Gastrocnemius medialis (tissue), 4 donors: ENCODE results near the gene COA8.

Source experiments
- CTCF ChIP-seq, 5 experiments: fragments of 450-650 bp in 3 of 5; fragments of 200-600 bp in 2 of 5; sonication (generic) in 2 of 5; IDR thresholded peaks in 4 of 5; conservative IDR thresholded peaks in 1 of 5; 1 replicate in 4 of 5; 2 replicates in 1 of 5; pipeline ENCODE4 v1.5.1; 2016 to 2019; ENCODE audit warnings: antibody characterized with exemption in 5 of 5, mild to moderate bottlenecking in 3 of 5, moderate library complexity in 3 of 5
- POLR2A ChIP-seq, 2 donors: fragments of 450-650 bp; IDR thresholded peaks; one replicate each; pipeline ENCODE4 v1.6.1; 2017; ENCODE audit warnings: antibody characterized with exemption in 2 of 2, mild to moderate bottlenecking in 2 of 2, moderate library complexity in 2 of 2

DNA sequence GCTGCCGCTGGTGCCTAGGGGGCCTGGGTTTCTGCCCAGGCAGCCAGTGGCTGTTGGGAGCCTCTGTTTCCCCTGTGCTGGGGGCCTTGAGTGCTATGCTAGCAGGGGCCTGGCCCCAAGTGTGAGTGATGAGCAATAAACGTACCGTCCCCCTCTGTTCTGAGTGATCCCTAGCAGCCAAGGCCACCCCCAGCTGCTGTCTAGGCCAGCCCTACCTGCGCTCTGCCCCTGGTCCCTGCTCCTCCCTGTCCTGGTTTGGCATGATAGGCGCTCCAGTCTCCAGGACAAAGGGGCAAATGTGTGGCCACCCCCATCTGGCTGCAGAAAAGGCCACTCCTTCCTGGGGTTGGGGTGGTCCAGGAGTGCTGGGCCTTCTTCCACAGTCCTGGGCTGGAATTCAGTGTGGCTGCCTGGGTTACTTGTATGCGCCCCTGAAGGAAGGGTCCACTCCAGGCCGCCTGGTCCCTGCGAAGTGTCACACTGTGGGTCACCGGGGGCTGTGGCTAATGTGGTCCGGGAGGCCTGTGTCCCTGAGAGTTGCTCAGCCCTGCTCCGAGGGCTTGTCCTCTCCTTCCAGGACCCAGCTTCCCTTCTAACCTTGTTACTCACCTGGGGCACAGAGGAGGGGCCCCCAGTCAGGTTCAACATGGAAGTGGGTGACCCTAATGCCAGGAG, 26.7 kb upstream of the COA8 start:
- TF ChIP-seq CTCF (IDR thresholded peaks at IDR 0.05 in 4 of 5, conservative IDR thresholded peaks at IDR 0.05 in 1 of 5) (no peak), POLR2A (IDR thresholded peaks at IDR 0.05) (no peak)
